Effector memory CD8-positive, alpha-beta T cell (primary cell): Measurements from ENCODE around the gene TENT5A.
"Not testable (repeated sequence)": the region's sequence is repeated elsewhere in the genome, so short reads cannot be mapped to it uniquely, and the experiment has no call there.

Experiments
- ATAC-seq: fragments of 150-1000 bp; cut with Tn5 transposase; replicated peaks from 2 replicates; pipeline ENCODE4 v1.10.0; 2021; ENCODE audit warnings: mild to moderate bottlenecking, moderate library complexity
- DNase-seq, 3 experiments: peaks; one replicate each; pipeline ENCODE4 v3.0.0; 2021
- H3K27ac Mint-ChIP-seq, 2 donors: one replicate each; pipeline ENCODE4 v1.8.0; 2022; ENCODE audit warnings: mild to moderate bottlenecking in 2 of 2, mixed read lengths in 2 of 2, moderate library complexity in 2 of 2
- H3K27me3 Mint-ChIP-seq, 2 donors: one replicate each; pipeline ENCODE4 v1.8.0; 2022; ENCODE audit warnings: mixed read lengths in 2 of 2
- H3K36me3 Mint-ChIP-seq: one replicate; pipeline ENCODE4 v1.8.0; 2022; ENCODE audit warnings: mild to moderate bottlenecking, moderate library complexity, mixed read lengths; ENCODE audit not compliant: insufficient read depth
- H3K4me1 Mint-ChIP-seq, 2 donors: one replicate each; pipeline ENCODE4 v1.8.0; 2022; ENCODE audit warnings: low read depth in 2 of 2, mixed read lengths in 2 of 2
- H3K4me3 Mint-ChIP-seq, 2 donors: one replicate each; pipeline ENCODE4 v1.8.0; 2022; ENCODE audit warnings: mild to moderate bottlenecking in 2 of 2, mixed read lengths in 2 of 2, moderate library complexity in 2 of 2
- H3K9me3 Mint-ChIP-seq, 2 donors: one replicate each; pipeline ENCODE4 v1.8.0; 2022; ENCODE audit warnings: mixed read lengths in 2 of 2

TENT5A gene

DNA sequence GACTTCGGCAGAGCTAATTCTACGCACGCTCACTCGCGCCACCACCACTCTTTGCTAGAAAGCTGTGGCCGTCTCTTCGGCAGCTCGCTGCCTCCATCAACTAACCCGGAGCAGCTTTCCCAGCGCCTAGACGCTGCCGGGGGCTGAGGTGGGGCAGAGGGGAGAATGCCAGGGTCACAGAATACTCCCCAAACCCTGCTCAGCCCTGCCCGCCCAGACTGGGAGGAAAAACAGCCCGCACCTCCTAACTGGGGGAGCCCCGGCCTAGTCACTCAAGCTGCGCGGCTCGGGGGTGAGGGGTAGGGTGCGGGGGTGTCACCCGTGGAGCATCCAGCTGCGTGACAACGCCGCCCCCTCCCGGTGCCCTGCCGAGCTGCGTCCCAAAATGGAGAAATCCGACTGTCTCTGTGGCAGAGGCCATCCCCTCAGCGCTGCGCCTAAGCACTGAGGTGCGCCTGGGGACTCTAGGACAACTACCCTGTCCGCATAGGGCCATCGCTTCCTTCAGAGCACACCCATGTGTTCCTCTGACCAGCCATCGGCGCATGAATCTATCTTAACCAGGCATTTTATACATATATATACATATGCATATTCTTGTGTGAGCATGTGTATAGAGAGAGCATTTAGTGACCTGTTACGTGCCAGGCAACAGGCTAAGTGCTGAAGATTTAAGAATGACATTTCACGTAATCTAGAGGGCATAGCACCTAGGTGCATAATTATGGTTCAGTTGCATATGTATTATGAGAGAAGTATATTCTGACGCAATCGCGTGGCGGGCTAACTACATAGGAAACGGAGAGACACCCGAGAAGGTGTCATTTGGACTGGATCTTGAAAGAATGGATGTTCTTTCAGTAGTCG lies 1.5 kb upstream of the TENT5A start:
- ATAC-seq (peak; percentile 60), DNase-seq (peak; percentile 77 to 80 (median 79))
- Mint-ChIP-seq H3K27me3 (peaks cover 8 to 20% of the 10 kb centered on the region in 2 donors), H3K27ac (peak overlapping the region; percentile 90 to 95), H3K9me3 (no peaks in the 10 kb centered on the region), H3K4me1 (peaks cover 15 to 21% of the 10 kb centered on the region in 2 donors), H3K4me3 (peak overlapping the region; percentile 94 to 95), H3K36me3 (peaks cover 33% of the 10 kb centered on the region)

DNA sequence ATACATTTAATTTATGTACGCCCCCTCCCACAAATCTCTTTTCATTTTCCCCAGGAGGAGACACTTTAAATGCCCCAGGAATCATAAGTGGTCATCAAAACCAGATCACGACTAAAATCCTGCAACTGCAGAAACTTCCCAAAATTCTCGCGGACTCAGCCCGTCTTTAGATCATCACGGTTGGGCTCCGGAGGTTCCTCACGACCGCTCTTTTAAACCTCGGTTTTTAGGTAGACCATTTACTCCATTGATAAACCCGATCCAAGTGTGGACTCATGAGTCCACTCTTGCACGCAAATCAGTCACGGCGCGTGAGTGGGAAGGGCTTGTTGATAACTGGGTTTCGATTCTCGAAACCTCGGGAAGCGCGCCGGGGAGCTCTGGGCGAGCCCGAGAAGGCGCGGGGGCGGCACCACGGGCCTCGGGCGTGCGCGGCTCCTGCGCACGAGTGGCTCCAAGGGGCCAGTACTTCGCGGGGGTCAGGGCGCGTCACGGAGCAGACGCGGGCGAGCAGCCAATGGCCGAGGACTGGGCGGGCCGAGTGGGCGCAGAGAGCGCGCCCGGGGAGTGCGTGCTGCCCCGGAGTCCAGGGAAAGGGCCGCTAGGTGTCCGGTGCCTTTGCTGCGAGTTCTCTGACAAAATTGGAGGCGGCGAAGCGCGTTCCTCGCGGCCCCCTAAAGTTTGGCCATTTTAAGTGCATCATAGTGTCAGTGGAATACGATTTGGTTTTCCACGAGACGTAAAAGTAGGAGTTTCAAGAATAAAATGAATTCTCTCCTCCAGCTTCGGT lies 635 bp upstream of the TENT5A start:
- Mint-ChIP-seq H3K27me3 (peaks cover 8 to 20% of the 10 kb centered on the region in 2 donors), H3K4me1 (peaks cover 15 to 21% of the 10 kb centered on the region in 2 donors), H3K27ac (peak overlapping the region; percentile 90 to 95), H3K9me3 (no peaks in the 10 kb centered on the region), H3K4me3 (peak overlapping the region; percentile 94 to 95), H3K36me3 (peaks cover 33% of the 10 kb centered on the region)
- DNase-seq (peak; percentile 48 to 66 (median 56)), ATAC-seq (peak; percentile 64)

DNA sequence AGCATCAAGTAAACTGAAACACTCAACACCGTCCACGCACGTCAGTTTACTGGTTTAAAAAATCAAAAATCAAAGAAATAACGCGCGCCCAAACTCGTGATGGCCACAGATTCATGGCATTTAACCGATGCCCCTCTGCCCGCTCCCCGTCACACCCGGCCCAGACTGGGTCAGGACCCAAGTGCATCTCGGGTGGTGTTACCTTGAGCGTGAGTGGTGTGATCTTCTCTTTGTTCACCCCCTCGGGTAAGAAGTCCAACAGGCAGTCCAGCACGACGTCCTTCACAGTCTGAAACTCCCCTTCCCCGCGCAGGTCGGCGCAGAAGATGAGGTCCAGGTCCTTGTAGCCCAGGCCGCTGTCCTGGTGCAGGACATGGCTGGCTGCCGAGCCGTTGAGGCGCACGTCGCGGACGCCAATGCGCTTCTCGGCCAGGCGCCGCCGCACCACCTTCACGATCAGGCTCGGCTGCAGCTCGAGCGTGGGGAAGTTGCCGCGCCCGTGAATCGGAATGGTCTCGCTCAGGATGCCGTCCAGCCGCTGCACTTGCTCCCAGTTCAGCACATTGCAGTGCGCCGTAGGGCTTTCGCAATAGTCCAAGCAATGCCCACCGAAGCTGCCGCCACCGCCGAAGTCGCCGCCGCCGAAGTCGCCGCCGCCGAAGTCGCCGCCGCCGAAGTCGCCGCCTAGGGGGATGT lies 945 bp downstream of the TENT5A start:
- DNase-seq: peak; percentile 14 to 22 (median 18)

DNA sequence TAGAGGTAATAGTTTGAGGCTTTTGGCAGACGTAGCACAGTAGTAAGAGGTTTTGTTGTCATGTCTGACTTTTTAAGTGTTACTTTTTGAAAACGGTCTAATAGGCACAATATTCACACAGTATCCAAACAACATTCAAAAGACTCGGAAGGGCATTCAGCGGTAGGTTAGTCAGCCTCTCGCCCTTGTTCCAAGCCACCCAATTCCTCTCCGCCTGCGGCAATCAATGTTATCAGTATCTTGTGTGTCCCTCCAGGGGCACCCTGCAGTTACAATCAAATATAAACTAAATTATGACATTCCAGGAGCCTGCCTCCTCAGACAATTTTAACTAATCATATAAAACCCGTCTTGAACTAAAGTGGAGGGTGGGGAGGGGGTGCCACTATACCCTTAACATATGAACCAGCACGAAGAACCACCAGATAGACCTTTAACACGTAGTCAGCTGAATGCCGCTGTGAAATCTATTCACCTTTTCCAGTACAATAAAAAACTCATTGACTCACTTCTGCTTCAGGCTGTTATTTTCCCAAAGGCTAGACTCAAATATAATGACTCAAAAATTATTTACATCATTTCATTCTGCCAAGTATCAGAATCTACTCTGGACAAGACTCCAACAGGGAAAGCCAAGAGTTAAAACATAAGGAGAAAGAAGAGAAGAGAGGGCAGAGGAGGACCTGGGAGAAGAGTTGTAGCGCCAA lies 1.6 kb downstream of the TENT5A start:
- Mint-ChIP-seq H3K4me1 (peaks cover 15 to 23% of the 10 kb centered on the region in 2 donors), H3K27ac (peak overlapping the region; percentile 90 to 95), H3K4me3 (peak overlapping the region; percentile 94 to 95), H3K9me3 (no peaks in the 10 kb centered on the region), H3K36me3 (peaks cover 36% of the 10 kb centered on the region), H3K27me3 (peaks cover 8 to 20% of the 10 kb centered on the region in 2 donors)
- ATAC-seq (no peak), DNase-seq (no peak)

More for the DNA sequence above, 945 bp downstream of the TENT5A start:
- ATAC-seq: peak; percentile 2
- no peaks in the 10 kb centered on the region for H3K9me3 Mint-ChIP-seq
- H3K36me3 Mint-ChIP-seq: peaks cover 33% of the 10 kb centered on the region
- peak overlapping the region; percentile 90 to 95 for H3K27ac Mint-ChIP-seq
- H3K27me3 Mint-ChIP-seq: peaks cover 8 to 20% of the 10 kb centered on the region in 2 donors
- H3K4me3 Mint-ChIP-seq: peak overlapping the region; percentile 94 to 95
- peaks cover 15 to 21% of the 10 kb centered on the region in 2 donors for H3K4me1 Mint-ChIP-seq

DNA sequence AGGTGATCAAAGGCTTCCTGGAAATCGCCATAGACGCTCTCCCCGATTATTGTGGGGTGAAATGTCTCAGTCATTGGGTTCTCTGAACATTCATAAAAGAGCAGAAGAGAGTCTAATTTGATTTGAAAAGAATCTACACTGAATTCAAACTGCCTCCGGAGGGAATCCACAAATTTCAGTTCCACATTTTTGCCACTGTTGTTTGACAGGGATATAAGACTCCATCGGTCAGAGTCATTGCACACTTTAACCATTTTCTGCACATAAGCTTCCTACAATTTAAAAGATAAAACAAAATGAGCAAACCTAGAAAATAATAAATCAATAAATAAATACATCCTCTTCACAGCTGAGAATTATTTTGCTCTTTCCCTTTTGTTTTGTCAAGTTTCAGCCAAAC lies 2.3 kb downstream of the TENT5A start:
- H3K9me3 Mint-ChIP-seq: no peaks in the 10 kb centered on the region
- DNase-seq: no peak
- peaks cover 8 to 20% of the 10 kb centered on the region in 2 donors for H3K27me3 Mint-ChIP-seq
- peaks cover 15 to 23% of the 10 kb centered on the region in 2 donors for H3K4me1 Mint-ChIP-seq
- peaks cover 36% of the 10 kb centered on the region for H3K36me3 Mint-ChIP-seq
- H3K27ac Mint-ChIP-seq: peak overlapping the region in 1 of 2 donors; percentile 95
- no peak for ATAC-seq
- peak overlapping the region; percentile 94 to 95 for H3K4me3 Mint-ChIP-seq

DNA sequence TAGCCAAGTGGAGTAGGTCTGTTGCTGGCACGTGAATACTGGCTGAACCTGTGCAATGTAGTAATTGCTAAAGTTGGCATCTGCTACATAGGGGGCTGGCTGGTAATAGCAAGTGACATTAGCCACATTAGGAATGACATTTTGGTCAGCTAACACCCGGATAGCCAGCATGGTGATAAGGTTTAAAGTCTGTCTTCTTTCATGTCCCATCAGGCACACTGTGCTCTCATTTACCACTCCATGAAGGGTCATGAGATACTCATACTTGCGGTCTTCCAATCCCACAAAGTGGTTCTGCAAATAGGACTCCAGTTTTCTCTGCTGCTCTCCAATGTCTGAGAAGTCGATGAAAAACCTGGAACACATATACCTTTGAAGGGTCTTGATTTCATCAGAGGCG lies 2.8 kb downstream of the TENT5A start:
- H3K4me1 Mint-ChIP-seq: peaks cover 15 to 23% of the 10 kb centered on the region in 2 donors
- H3K36me3 Mint-ChIP-seq: peaks cover 36% of the 10 kb centered on the region
- no peak for DNase-seq
- H3K4me3 Mint-ChIP-seq: peak overlapping the region in 1 of 2 donors; percentile 94
- H3K27ac Mint-ChIP-seq: peak overlapping the region in 1 of 2 donors; percentile 95
- peaks cover 8 to 19% of the 10 kb centered on the region in 2 donors for H3K27me3 Mint-ChIP-seq
- no peak for ATAC-seq
- no peaks in the 10 kb centered on the region for H3K9me3 Mint-ChIP-seq

DNA sequence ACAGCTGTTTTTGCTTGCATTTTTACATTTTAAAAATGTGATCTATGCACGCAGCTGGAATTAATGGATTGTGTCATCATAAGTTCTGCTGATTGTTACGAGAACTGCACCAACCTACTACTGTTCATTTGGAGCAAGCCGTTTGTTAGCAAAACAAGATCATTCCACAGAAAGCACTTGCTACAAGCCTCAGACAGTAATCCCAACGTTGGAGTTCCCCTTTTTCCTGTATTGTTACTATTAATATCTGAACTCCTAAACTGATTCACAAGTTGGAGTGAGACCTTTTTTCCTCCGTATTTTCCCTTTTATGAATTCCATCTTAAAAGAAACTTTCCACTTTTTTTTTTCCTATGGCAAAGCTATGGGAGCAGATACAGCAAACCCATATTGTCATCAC lies 3.5 kb downstream of the TENT5A start:
- DNase-seq (no peak), ATAC-seq (no peak)
- Mint-ChIP-seq H3K27me3 (peaks cover 3 to 12% of the 10 kb centered on the region in 2 donors), H3K27ac (no peak overlapping the region), H3K4me3 (no peak overlapping the region), H3K9me3 (no peaks in the 10 kb centered on the region), H3K36me3 (peaks cover 38% of the 10 kb centered on the region), H3K4me1 (peaks cover 15 to 23% of the 10 kb centered on the region in 2 donors)

DNA sequence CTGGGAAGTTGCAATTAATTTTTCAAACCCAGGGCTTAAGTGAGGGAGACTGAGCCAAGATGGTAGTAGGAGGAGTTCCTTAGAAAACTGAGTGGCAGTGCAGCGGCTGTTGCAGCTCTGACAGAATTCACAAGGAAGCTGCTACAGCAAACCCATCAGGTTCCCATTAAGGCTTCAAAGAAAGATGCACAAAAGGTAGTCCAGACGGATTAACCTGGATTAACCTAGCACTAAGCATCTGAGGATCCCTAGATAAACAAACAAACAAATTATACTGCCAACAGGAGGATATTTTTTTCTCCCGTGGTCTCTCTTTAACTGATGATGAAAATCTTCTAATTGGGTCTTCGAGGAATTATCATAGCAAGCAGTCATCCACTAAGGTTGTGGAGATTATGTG lies 5.2 kb downstream of the TENT5A start:
- DNase-seq: no peak
- H3K4me1 Mint-ChIP-seq: peaks cover 9 to 17% of the 10 kb centered on the region in 2 donors
- H3K27ac Mint-ChIP-seq: no peak overlapping the region
- H3K36me3 Mint-ChIP-seq: peaks cover 23% of the 10 kb centered on the region
- H3K9me3 Mint-ChIP-seq: no peaks in the 10 kb centered on the region
- peaks cover 0 to 9% of the 10 kb centered on the region in 2 donors for H3K27me3 Mint-ChIP-seq
- no peak for ATAC-seq
- no peak overlapping the region for H3K4me3 Mint-ChIP-seq

DNA sequence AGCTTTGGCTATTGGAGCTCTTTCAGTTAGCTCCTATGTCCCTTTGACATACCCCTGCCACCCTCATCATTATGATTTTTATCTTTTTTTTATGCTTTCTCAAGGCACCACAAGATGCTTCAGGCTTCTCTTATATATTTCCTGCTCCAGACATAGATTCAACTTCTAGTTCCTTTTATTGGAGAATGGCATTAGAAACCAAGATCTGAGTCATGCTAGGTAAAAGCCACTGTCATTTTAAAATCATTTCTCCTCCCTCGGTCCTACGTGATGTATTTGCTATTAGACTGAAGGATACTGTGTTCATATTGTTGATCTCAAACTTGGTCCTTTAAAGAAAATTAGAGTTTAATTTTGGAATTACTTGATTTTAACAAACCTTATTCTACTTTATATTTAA lies 8.3 kb downstream of the TENT5A start:
- H3K4me3 Mint-ChIP-seq: no peak overlapping the region
- H3K27ac Mint-ChIP-seq: no peak overlapping the region
- H3K9me3 Mint-ChIP-seq: no peaks in the 10 kb centered on the region
- no peak for ATAC-seq
- peaks cover 5% of the 10 kb centered on the region for H3K36me3 Mint-ChIP-seq
- DNase-seq: no peak
- H3K27me3 Mint-ChIP-seq: no peaks in the 10 kb centered on the region
- H3K4me1 Mint-ChIP-seq: peaks cover 0 to 3% of the 10 kb centered on the region in 2 donors

DNA sequence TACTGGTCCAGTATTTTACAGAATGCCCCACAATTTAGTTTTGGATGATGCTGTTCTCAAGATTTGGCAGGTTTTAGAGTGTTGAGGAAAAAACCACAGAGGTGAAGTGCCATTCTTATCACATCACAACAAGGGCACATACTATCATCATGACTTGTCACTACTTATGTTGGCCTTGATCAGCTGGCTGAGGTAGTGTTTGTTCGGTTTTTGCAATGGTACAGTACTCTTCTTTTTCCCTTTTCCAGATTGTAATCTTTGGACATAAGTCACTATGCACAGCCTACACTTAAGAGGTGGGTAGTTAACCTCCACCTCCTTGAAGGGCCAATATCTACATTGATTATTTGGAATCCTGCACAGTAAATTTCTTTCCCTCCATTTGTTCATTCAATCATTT lies 8.8 kb downstream of the TENT5A start:
- H3K27ac Mint-ChIP-seq: no peak overlapping the region
- ATAC-seq: no peak

DNA sequence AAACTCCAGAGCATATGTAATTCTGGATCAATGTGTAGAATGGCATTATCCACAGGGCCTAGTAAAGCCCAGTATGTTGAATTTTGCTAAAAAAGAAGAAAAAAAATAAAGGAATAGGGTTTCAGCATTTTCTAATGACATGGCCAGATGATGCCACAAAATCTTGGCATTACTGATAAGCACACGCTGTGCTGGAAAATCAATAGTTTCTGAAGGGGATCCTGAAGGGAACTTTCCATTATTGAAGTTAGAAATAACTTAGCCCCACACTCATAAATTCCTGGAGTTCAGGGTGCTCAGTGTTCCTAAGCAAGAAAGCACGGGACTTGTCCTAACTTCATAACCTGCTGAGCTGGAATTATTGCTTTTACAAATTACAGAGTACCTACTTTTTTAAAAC lies 10.8 kb downstream of the TENT5A start:
- Mint-ChIP-seq H3K36me3 (peaks cover 5% of the 10 kb centered on the region), H3K4me3 (no peak overlapping the region), H3K27ac (no peak overlapping the region), H3K4me1 (peaks cover 0 to 2% of the 10 kb centered on the region in 2 donors), H3K9me3 (no peaks in the 10 kb centered on the region), H3K27me3 (no peaks in the 10 kb centered on the region)
- ATAC-seq (no peak), DNase-seq (no peak)

More for the DNA sequence above, 8.8 kb downstream of the TENT5A start:
- H3K4me3 Mint-ChIP-seq: no peak overlapping the region
- H3K27me3 Mint-ChIP-seq: no peaks in the 10 kb centered on the region
- DNase-seq: no peak
- peaks cover 5% of the 10 kb centered on the region for H3K36me3 Mint-ChIP-seq
- H3K9me3 Mint-ChIP-seq: no peaks in the 10 kb centered on the region
- H3K4me1 Mint-ChIP-seq: peaks cover 0 to 2% of the 10 kb centered on the region in 2 donors

DNA sequence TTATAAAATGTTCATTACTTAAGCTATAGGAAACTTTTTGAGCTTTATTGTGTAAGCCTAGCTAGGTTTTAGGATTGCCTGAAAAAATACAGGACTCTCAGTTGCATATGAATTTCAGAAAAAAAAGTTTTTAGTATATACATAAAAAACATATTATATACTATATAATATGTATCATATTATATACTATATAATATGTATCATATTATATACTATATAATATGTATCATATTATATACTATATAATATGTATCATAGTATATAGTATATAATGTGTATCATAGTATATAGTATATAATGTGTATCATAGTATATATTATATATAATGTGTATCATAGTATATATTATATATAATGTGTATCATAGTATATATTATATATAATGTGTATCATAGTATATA lies 11.9 kb downstream of the TENT5A start:
- DNase-seq, H3K4me3 Mint-ChIP-seq, H3K27me3 Mint-ChIP-seq, H3K36me3 Mint-ChIP-seq, H3K9me3 Mint-ChIP-seq, ATAC-seq, H3K4me1 Mint-ChIP-seq, H3K27ac Mint-ChIP-seq: not testable (repeated sequence)
